Hepatocyte (in vitro differentiated cells): ENCODE results near the gene ADGRL3.

Source experiments
- CTCF ChIP-seq: fragments of 200-600 bp; sonication (generic); IDR thresholded peaks from 2 replicates; pipeline ENCODE4 v1.5.1; 2016; ENCODE audit warnings: antibody characterized with exemption, mild to moderate bottlenecking; ENCODE audit not compliant: poor library complexity
- EZH2 ChIP-seq: fragments of 200-600 bp; sonication (generic); IDR thresholded peaks from 2 replicates; pipeline ENCODE4 v1.6.1; 2016; ENCODE audit warnings: antibody characterized with exemption, mild to moderate bottlenecking, borderline replicate concordance

GRCh38 chr4:61318431-61318830, 118.3 kb downstream of the ADGRL3 start:
- no peak for TF ChIP-seq CTCF
- no peak for TF ChIP-seq EZH2
